HEK293 (cell line): ENCODE measurements around the gene STARD8.

ENCODE experiments used
- CTCF ChIA-PET: fragments of 350-600 bp; formaldehyde crosslinking; extraction: SDS; loops from one replicate; lab custom pipeline; 2021; ENCODE audit warnings: antibody characterized with exemption; lab: Yijun Ruan, JAX
- POLR2A ChIA-PET: fragments of 300-600 bp; formaldehyde crosslinking; extraction: SDS; loops from one replicate; lab custom pipeline; 2020; ENCODE audit warnings: antibody characterized with exemption, inconsistent platforms; lab: Yijun Ruan, JAX
- H3K27ac ChIP-seq: fragments of 200-500 bp; sonication (Bioruptor generic); 2 replicates; pipeline ENCODE4 v1.5.1; 2014; ENCODE audit warnings: low read depth, low read length, control low read depth, inconsistent platforms; ENCODE audit errors: extremely low read depth
- H3K36me3 ChIP-seq, 2 experiments: fragments of 200-500 bp in 1 of 2; sonication (Bioruptor generic) in 1 of 2; 1 replicate in 1 of 2; 2 replicates in 1 of 2; pipeline ENCODE4 v1.5.1; 2014 to 2017; ENCODE audit warnings: inconsistent platforms in 2 of 2, low read length in 2 of 2; ENCODE audit not compliant: control insufficient read depth in 2 of 2, insufficient read depth in 1 of 2
- H3K4me1 ChIP-seq: fragments of 200-500 bp; sonication (Bioruptor generic); 2 replicates; pipeline ENCODE4 v1.5.1; 2014; ENCODE audit warnings: mild to moderate bottlenecking, low read length, inconsistent platforms; ENCODE audit not compliant: control insufficient read depth, insufficient read depth
- H3K4me3 ChIP-seq: 2 replicates; pipeline ENCODE4 v1.5.1; 2011; ENCODE audit warnings: low read depth, mild to moderate bottlenecking, control low read depth, low read length, moderate library complexity
- H3K9me3 ChIP-seq: fragments of 200-500 bp; sonication (Bioruptor generic); 2 replicates; pipeline ENCODE4 v1.5.1; 2014; ENCODE audit warnings: low read depth, low read length, inconsistent platforms; ENCODE audit not compliant: control insufficient read depth, insufficient read depth
- KLF17 ChIP-seq: fragments of 450-650 bp; formaldehyde crosslinking; IDR thresholded peaks from 2 replicates; pipeline ENCODE4 v1.5.1; 2016; ENCODE audit warnings: missing biosample characterization, missing genetic modification characterization
- TCF7L2 ChIP-seq: IDR thresholded peaks from 2 replicates; pipeline ENCODE4 v1.6.1; 2011; ENCODE audit warnings: low read depth, mild to moderate bottlenecking, inconsistent platforms, low read length, moderate library complexity, borderline replicate concordance
- YY1 ChIP-seq: fragments of 450-650 bp; formaldehyde crosslinking; IDR thresholded peaks from 2 replicates; pipeline ENCODE4 v1.5.1; 2018; ENCODE audit warnings: missing biosample characterization, missing genetic modification characterization
- ZBTB7A ChIP-seq: fragments of 450-650 bp; formaldehyde crosslinking; IDR thresholded peaks from 2 replicates; pipeline ENCODE4 v1.5.1; 2016; ENCODE audit warnings: low read depth, missing biosample characterization, missing genetic modification characterization
- ZFP69B ChIP-seq: fragments of 450-650 bp; formaldehyde crosslinking; IDR thresholded peaks from 2 replicates; pipeline ENCODE4 v1.5.1; 2016; ENCODE audit warnings: missing biosample characterization, missing genetic modification characterization
- ZNF133 ChIP-seq: fragments of 450-650 bp; formaldehyde crosslinking; IDR thresholded peaks from 2 replicates; pipeline ENCODE4 v1.5.1; 2016; ENCODE audit warnings: missing biosample characterization, missing genetic modification characterization
- ZNF174 ChIP-seq: fragments of 450-650 bp; formaldehyde crosslinking; IDR thresholded peaks from 2 replicates; pipeline ENCODE4 v1.5.0; 2017; ENCODE audit warnings: missing biosample characterization, mild to moderate bottlenecking, missing genetic modification characterization
- ZNF18 ChIP-seq: fragments of 450-650 bp; formaldehyde crosslinking; IDR thresholded peaks from 2 replicates; pipeline ENCODE4 v1.5.1; 2016; ENCODE audit warnings: missing biosample characterization, missing genetic modification characterization
- ZNF211 ChIP-seq: fragments of 450-650 bp; formaldehyde crosslinking; IDR thresholded peaks from 2 replicates; pipeline ENCODE4 v1.5.1; 2016; ENCODE audit warnings: low read depth, missing biosample characterization, missing genetic modification characterization
- ZNF280C ChIP-seq: fragments of 450-650 bp; formaldehyde crosslinking; IDR thresholded peaks from 2 replicates; pipeline ENCODE4 v1.5.1; 2016; ENCODE audit warnings: missing biosample characterization, missing genetic modification characterization
- ZNF514 ChIP-seq: fragments of 450-650 bp; formaldehyde crosslinking; IDR thresholded peaks from 2 replicates; pipeline ENCODE4 v1.5.1; 2016; ENCODE audit warnings: missing biosample characterization, missing genetic modification characterization
- ZNF658 ChIP-seq: fragments of 450-650 bp; formaldehyde crosslinking; IDR thresholded peaks from 2 replicates; pipeline ENCODE4; 2016; ENCODE audit warnings: missing biosample characterization, missing genetic modification characterization
- ZNF843 ChIP-seq: fragments of 450-650 bp; formaldehyde crosslinking; IDR thresholded peaks from 2 replicates; pipeline ENCODE4 v1.5.1; 2016; ENCODE audit warnings: missing biosample characterization, missing genetic modification characterization
- TF ChIP-seq, protein P1 (sequence below): fragments of 450-650 bp; formaldehyde crosslinking; IDR thresholded peaks from 2 replicates; pipeline ENCODE4 v1.5.1; 2016; ENCODE audit warnings: missing biosample characterization, missing genetic modification characterization
- TF ChIP-seq, protein P2 (sequence below): fragments of 450-650 bp; formaldehyde crosslinking; conservative IDR thresholded peaks from 2 replicates; pipeline ENCODE4 v1.5.1; 2016; ENCODE audit warnings: low read depth, missing biosample characterization, missing genetic modification characterization

STARD8 gene

DNA sequence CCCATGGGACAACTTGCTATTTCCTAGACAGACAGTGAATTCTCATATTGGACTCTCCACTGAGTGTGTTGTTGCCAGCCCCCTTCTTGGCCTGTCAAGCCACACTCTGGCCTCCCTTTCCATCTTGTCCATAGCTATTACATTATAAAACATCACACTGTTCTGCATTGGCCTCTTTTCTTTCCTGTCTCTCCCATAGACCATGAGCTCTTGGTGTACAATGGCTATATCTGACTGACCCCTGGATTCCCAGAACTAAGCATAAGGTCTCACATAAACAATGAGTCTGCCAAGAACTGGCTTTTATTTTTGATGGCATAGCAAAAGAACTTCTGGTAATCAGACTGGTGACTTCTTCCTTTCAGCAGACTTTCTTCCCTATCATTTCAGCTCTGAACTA, 23.8 kb downstream of the STARD8 start:
- CTCF ChIA-PET: no interaction called here
- TF ChIP-seq ZNF514: no peak
- TF ChIP-seq ZNF133 (tag by site-specific recombination): no peak
- no peak for TF ChIP-seq ZFP69B (tag by site-specific recombination)
- no peak for TF ChIP-seq ZNF18 (tag by site-specific recombination)
- TF ChIP-seq ZBTB7A (tag by site-specific recombination): no peak
- TF ChIP-seq ZNF658 (tag by site-specific recombination): no peak
- TF ChIP-seq, protein P1, sequence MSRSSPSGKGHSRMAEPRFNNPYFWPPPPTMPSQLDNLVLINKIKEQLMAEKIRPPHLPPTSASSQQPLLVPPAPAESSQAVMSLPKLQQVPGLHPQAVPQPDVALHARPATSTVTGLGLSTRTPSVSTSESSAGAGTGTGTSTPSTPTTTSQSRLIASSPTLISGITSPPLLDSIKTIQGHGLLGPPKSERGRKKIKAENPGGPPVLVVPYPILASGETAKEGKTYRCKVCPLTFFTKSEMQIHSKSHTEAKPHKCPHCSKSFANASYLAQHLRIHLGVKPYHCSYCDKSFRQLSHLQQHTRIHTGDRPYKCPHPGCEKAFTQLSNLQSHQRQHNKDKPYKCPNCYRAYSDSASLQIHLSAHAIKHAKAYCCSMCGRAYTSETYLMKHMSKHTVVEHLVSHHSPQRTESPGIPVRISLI: no peak
- TF ChIP-seq KLF17: no peak
- TF ChIP-seq TCF7L2: no peak
- TF ChIP-seq, protein P2, sequence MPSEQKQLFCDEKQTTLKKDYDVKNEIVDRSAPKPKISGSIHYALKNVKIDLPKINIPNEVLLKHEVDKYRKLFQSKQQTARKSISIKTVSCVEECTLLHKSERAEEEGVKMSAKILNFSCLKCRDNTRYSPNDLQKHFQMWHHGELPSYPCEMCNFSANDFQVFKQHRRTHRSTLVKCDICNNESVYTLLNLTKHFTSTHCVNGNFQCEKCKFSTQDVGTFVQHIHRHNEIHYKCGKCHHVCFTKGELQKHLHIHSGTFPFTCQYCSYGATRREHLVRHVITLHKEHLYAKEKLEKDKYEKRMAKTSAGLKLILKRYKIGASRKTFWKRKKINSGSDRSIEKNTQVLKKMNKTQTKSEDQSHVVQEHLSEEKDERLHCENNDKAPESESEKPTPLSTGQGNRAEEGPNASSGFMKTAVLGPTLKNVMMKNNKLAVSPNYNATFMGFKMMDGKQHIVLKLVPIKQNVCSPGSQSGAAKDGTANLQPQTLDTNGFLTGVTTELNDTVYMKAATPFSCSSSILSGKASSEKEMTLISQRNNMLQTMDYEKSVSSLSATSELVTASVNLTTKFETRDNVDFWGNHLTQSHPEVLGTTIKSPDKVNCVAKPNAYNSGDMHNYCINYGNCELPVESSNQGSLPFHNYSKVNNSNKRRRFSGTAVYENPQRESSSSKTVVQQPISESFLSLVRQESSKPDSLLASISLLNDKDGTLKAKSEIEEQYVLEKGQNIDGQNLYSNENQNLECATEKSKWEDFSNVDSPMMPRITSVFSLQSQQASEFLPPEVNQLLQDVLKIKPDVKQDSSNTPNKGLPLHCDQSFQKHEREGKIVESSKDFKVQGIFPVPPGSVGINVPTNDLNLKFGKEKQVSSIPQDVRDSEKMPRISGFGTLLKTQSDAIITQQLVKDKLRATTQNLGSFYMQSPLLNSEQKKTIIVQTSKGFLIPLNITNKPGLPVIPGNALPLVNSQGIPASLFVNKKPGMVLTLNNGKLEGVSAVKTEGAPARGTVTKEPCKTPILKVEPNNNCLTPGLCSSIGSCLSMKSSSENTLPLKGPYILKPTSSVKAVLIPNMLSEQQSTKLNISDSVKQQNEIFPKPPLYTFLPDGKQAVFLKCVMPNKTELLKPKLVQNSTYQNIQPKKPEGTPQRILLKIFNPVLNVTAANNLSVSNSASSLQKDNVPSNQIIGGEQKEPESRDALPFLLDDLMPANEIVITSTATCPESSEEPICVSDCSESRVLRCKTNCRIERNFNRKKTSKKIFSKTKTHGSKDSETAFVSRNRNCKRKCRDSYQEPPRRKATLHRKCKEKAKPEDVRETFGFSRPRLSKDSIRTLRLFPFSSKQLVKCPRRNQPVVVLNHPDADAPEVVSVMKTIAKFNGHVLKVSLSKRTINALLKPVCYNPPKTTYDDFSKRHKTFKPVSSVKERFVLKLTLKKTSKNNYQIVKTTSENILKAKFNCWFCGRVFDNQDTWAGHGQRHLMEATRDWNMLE (tag by site-specific recombination): no peak
- no peak for TF ChIP-seq YY1 (tag by site-specific recombination)
- TF ChIP-seq ZNF211 (tag by site-specific recombination): no peak
- TF ChIP-seq ZNF843 (tag by site-specific recombination): no peak
- Histone ChIP-seq H3K4me1 (no peaks in the 10 kb centered on the region), H3K4me3 (no peak overlapping the region), H3K9me3 (no peaks in the 10 kb centered on the region), H3K36me3 (no peaks in the 10 kb centered on the region), H3K27ac (no peak overlapping the region)
- POLR2A ChIA-PET: no interaction called here

DNA sequence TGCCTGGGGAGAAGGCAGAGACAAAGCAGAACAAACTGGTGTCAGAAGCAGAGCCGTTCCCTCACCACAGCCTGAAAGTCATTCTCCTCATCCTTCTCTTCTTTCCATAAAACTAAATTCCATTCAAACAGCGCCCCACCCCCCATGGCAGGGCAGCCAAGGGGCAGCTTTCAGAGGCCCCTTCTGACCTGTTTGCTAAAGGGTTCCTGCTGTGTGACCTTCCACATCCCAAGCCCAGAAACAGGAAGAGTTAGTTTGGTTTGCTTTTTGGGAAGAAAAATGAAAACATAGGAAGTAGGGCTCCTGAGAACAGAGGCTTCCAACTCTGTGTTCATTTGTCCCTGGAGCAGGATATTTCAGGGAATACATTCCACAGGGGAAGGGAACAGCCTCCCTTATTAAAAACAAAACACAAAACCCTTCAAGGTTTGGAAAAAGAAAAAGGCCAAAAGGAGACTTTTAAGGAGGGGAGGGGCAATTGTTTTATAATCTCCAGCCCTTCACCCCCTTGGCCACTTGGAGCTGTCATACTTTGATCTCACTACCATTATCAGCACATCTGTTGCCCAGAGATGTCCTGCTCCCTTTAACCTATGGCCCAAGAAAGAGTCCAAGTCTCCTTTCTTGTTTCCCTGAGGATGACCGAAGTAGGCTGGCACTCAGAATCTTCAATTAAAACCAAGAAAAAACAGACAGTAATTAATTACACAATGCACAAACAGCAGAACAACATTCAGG, 25.3 kb downstream of the STARD8 start:
- Histone ChIP-seq H3K27ac (no peak overlapping the region), H3K4me1 (no peaks in the 10 kb centered on the region), H3K36me3 (no peaks in the 10 kb centered on the region), H3K4me3 (no peak overlapping the region), H3K9me3 (no peaks in the 10 kb centered on the region)
- TF ChIP-seq ZNF280C (tag by site-specific recombination) (no peak), ZNF174 (tag by site-specific recombination) (no peak)
- POLR2A ChIA-PET: no interaction called here
- CTCF ChIA-PET: interaction anchor here (0.7 to 0.9 kb wide), 2 partner anchors 23 to 476 kb away, joined by 4 to 5 read pairs; no protein-coding TSS in a partner anchor
